ENCODE results near the gene L2HGDH.

GRCh38 chr14:50350975-50351374, 38.9 kb upstream of the L2HGDH start:
- TF ChIP-seq CTCF (conservative IDR thresholded peaks at IDR 0.05), result no peak
- no peak for TF ChIP-seq ZFX (IDR thresholded peaks at IDR 0.05)
